HG03064 (cell line): ENCODE measurements around the gene MSH5.
"Not testable (repeated sequence)": the region's sequence is repeated elsewhere in the genome, so short reads cannot be mapped to it uniquely, and the experiment has no call there.

Experiments
- ATAC-seq: cut with Tn5 transposase; IDR thresholded peaks from one replicate; pipeline ENCODE4 v1.9.1; 2021; ENCODE audit warnings: low read depth; ENCODE audit not compliant: unreplicated experiment

MSH5 gene

GRCh38 chr6:31739639-31740396 is at the start of gene MSH5:
Gene MSH5 (plus strand): TSS chr6:31740005. CDS start chr6:31740467, 462 bp downstream.
- ATAC-seq = peak; percentile 54

GRCh38 chr6:31690231-31691077 is 49.4 kb upstream of the MSH5 start:
- ATAC-seq = no peak

- no peak for ATAC-seq
These were observed 48.7 kb upstream of the MSH5 start for GRCh38 chr6:31691078-31691463.

- ATAC-seq = no peak
These were observed 48.2 kb upstream of the MSH5 start for GRCh38 chr6:31691564-31692108.

DNA sequence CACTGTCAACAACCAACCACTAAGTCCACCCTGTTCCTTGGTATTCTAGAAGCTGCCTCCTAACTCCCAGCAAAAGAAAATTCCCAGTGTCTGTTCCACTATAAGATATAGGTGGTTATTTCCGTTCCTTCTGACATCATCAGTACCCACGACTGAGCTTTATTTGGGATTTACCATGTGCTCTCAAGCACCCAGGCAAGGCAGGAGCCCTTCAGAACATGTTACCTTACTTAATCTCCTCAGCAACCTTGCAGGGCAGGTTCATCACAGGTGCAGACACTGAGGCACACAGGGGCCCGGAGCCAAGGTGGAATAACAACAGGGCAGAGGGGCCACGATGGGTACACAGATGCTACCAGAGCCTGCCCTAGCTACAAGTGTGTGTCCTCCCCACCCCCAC is 47.5 kb upstream of the MSH5 start:
- no peak for ATAC-seq

- ATAC-seq = no peak
These were observed 46.9 kb upstream of the MSH5 start for GRCh38 chr6:31692886-31693285.

GRCh38 chr6:31693535-31693934 is 46.3 kb upstream of the MSH5 start:
- ATAC-seq = no peak

DNA sequence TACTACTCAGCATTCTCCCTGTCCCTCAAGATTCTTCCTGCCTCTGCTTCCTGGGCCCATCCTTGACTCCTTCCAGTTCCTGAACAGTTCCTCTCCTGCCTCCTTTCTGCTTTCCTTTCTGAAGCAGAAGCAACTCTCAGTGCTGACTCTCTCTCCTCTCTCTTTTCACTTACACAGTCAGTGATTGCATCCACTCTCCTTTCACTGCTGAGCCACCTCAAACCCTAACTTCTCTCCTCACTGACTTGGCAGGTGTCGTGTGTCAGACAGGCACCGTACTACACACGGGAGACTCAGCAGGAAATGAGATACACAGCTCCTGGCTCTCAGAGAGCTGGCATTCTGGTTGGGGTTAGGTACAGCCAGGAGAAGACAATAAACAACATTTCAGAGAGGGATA is 42.2 kb upstream of the MSH5 start:
- ATAC-seq = no peak

- ATAC-seq = no peak
These were observed 38.9 kb upstream of the MSH5 start for GRCh38 chr6:31700740-31701401.

- ATAC-seq = no peak
These were observed 38.0 kb upstream of the MSH5 start for GRCh38 chr6:31701666-31702404.

GRCh38 chr6:31702405-31702818 is 37.4 kb upstream of the MSH5 start:
- no peak for ATAC-seq

DNA sequence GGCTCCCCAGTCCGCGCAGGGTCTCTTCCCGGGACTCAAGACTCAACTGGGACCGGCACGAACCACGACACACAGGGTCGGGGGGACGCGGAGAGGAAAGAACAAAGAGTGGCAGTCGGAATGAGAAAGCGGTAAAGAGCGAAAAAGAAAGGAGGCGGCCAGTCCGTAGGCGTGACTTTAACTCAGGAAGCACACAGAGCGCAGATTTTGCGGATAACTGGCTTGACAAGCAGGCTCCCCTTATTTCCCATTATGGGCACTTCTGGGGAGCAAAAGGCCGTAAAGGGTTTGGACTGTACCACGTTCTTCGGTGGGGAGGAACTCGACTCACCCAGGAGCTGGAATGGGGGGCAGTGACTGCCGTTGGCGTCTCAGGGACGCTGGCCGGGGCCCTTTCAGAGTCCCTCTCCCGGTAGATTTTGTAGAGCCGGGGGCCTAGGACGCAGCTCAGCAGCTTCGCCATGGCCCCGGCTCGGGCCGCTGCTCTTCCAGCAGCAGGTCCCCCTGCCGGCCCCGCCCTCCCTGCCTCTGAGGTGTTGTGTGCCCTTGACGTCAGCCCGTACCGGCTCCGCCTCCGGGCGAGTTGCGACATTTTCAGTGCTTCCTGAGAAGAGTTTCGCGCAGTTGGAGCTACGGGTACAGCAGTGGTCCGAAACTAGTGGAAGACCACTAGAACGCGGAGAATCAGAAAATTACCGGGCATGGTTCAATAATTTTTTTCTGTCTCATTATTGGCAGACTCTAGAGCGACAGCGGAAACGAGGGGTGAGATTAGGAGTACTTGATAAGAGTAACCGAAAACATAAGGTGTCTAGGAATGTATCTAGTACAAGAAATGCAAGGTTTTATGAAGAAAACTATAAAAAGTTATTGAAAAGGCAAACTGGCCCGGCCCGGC is 36.7 kb upstream of the MSH5 start, which contains the start of gene ABHD16A:
Gene ABHD16A, minus strand, starts transcription at position 506 of the 898 bp plus-strand sequence. Its CDS starts 43 bp downstream, at position 463.
- peak; percentile 80 for ATAC-seq

DNA sequence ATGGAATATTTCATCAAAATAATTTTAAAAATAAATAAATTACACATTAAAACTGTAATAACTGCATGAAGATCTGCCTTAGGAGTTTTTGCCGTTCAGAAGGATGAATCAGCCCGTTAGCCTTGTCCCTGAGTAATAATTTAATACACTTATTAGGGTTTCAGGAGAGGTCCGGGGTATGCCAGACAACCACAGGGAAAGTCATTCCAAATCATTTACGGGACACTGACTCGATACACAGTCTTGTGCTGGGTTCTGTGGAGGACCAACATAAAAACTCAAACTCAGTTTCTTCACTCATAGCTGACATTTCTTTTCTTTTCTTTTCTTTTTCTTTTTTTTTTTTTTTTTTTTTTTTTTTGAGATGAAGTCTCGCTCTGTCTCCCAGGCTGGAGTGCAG is 33.9 kb upstream of the MSH5 start:
- ATAC-seq = no peak

GRCh38 chr6:31706599-31706998 is 33.2 kb upstream of the MSH5 start, which contains the start of gene LY6G6F:
Gene LY6G6F (plus strand): TSS chr6:31706866. CDS start chr6:31706907, 41 bp downstream.
- no peak for ATAC-seq

GRCh38 chr6:31707701-31708100 is 32.1 kb upstream of the MSH5 start:
- ATAC-seq = no peak

- no peak for ATAC-seq
These were observed 31.6 kb upstream of the MSH5 start for GRCh38 chr6:31708224-31708623.

DNA sequence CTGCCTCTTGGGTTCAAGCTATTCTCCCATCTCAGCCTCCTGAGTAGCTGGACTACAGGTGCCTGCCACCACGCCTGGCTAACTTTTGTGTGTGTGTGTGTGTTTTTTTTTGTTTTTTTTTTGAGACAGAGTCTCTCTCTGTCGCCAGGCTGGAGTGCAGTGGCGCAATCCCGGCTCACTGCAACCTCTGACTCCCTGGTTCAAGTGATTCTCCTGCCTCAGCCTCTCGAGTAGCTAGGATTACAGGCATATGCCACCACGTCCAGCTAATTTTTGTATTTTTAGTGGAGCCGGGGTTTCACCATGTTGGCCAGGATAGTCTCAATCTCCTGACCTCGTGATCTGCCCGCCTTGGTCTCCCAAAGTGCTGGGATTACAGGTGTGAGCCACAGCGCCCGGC is 30.6 kb upstream of the MSH5 start:
- ATAC-seq = not testable (repeated sequence)

DNA sequence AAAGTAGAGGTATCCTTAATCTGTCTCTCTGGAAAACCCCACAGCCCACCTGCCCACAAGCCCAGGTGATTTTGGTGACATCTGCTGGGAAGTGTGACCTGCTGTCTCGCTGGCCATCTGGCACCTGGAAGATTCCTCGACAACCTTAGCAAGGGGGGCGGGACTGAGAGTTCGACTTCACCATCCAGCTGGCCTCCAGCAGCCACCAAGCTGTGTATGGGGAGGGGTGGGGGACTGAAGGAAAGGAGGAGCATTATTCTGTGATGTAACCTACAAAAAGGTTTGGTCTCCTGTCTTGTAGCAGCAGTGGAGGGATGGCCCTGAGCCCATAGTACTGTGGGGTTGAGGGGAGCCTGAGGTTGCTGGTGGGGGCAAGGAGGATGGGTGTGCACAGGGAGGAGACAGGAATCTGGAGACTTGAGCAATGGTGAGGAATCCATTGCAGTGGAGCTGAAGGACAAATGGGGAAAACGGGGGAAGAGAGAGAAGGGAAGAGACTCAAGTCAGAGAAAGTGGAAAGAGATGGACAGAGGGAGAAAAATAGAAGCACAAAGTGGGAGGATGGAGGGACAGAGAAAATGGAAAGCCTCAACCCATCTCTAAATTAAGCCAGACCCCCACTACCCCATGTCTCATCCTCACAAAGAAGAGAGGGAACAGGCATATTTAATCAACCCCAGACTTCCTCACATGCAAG is 29.1 kb upstream of the MSH5 start:
- ATAC-seq = no peak
